ENCODE measurements around the gene ALOX12.

DNA sequence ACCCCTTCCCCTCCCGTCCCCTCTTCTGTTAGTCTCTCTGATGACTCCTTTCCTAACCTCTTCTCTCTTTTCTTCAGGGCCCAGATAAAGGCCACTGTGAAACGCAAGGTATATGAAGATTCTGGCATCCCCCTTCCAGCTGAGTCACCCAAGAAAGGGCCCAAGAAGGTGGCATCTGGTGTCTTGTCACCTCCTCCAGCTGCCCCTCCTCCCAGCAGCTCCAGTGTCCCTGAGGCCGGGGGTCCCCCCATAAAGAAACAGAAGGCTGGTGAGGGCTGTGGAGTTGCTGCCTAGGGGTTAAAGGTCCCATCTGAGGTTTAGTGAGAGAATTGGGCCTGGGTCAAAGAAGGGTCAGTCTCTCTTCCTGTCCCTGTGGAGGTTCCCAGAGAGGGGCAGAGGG lies 20.6 kb downstream of the ALOX12 start:
- TF ChIP-seq, protein P1, sequence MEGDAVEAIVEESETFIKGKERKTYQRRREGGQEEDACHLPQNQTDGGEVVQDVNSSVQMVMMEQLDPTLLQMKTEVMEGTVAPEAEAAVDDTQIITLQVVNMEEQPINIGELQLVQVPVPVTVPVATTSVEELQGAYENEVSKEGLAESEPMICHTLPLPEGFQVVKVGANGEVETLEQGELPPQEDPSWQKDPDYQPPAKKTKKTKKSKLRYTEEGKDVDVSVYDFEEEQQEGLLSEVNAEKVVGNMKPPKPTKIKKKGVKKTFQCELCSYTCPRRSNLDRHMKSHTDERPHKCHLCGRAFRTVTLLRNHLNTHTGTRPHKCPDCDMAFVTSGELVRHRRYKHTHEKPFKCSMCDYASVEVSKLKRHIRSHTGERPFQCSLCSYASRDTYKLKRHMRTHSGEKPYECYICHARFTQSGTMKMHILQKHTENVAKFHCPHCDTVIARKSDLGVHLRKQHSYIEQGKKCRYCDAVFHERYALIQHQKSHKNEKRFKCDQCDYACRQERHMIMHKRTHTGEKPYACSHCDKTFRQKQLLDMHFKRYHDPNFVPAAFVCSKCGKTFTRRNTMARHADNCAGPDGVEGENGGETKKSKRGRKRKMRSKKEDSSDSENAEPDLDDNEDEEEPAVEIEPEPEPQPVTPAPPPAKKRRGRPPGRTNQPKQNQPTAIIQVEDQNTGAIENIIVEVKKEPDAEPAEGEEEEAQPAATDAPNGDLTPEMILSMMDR (IDR thresholded peaks at IDR 0.05; ENCODE audit: low read depth, low read length, missing input control), result no peak
- TF ChIP-seq YY1 (IDR thresholded peaks at IDR 0.05), result no peak
- TF ChIP-seq, protein P2, sequence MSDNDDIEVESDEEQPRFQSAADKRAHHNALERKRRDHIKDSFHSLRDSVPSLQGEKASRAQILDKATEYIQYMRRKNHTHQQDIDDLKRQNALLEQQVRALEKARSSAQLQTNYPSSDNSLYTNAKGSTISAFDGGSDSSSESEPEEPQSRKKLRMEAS (IDR thresholded peaks at IDR 0.05), result no peak

All from liver (tissue), 2 donors.